Kidney glomerular epithelial cell (primary cell): Measurements from ENCODE around the gene CLIC5.

ENCODE experiments used
- DNase-seq: peaks from one replicate; lab custom pipeline; 2025; lab: John Stamatoyannopoulos, UW

The CLIC5 gene

GRCh38 chr6:46035242-46035641 lies 19.6 kb upstream of the CLIC5 start:
- no peak for DNase-seq

GRCh38 chr6:46032110-46032998 lies 16.7 kb upstream of the CLIC5 start:
- no peak for DNase-seq

- no peak for DNase-seq
These were observed 13.9 kb upstream of the CLIC5 start for GRCh38 chr6:46029602-46030001.

GRCh38 chr6:46026307-46026706 lies 10.6 kb upstream of the CLIC5 start:
- DNase-seq = no peak

- no peak for DNase-seq
These were observed 9.9 kb upstream of the CLIC5 start for GRCh38 chr6:46025573-46025972.

- DNase-seq = no peak
These were observed 8.6 kb upstream of the CLIC5 start for GRCh38 chr6:46024124-46024769.

- no peak for DNase-seq
These were observed 7.7 kb upstream of the CLIC5 start for GRCh38 chr6:46023216-46023915.

- DNase-seq = no peak
These were observed 6.7 kb upstream of the CLIC5 start for GRCh38 chr6:46022106-46022948.

GRCh38 chr6:46017726-46018125 lies 2.1 kb upstream of the CLIC5 start:
- no peak for DNase-seq

- no peak for DNase-seq
These were observed 476 bp upstream of the CLIC5 start for GRCh38 chr6:46016063-46016608.

- no peak for DNase-seq
These were observed 1.0 kb downstream of the CLIC5 start for GRCh38 chr6:46014511-46015118.

- no peak for DNase-seq
These were observed 1.6 kb downstream of the CLIC5 start for GRCh38 chr6:46014046-46014445.

- no peak for DNase-seq
These were observed 2.0 kb downstream of the CLIC5 start for GRCh38 chr6:46013639-46014038.

GRCh38 chr6:46012834-46013233 lies 2.8 kb downstream of the CLIC5 start:
- DNase-seq = no peak

GRCh38 chr6:46011188-46012085 lies 4.2 kb downstream of the CLIC5 start:
- DNase-seq = peak; percentile 58

GRCh38 chr6:46010771-46011170 lies 4.9 kb downstream of the CLIC5 start:
- no peak for DNase-seq

- DNase-seq = no peak
These were observed 5.4 kb downstream of the CLIC5 start for GRCh38 chr6:46010270-46010669.

- DNase-seq = no peak
These were observed 13.4 kb downstream of the CLIC5 start for GRCh38 chr6:46002264-46002663.

GRCh38 chr6:46000905-46001304 lies 14.8 kb downstream of the CLIC5 start:
- no peak for DNase-seq

- DNase-seq = no peak
These were observed 17.1 kb downstream of the CLIC5 start for GRCh38 chr6:45998524-45998923.
